WTC11 (cell line): ENCODE results near the gene NIN.

Source experiments
- ESRRA ChIP-seq: sonication (generic); formaldehyde crosslinking; IDR thresholded peaks from 2 replicates; pipeline ENCODE4 v1.8.1; 2022; ENCODE audit warnings: mild to moderate bottlenecking, missing genetic modification reagents, borderline replicate concordance
- ETV6 ChIP-seq: sonication (generic); formaldehyde crosslinking; IDR thresholded peaks from 2 replicates; pipeline ENCODE4 v1.8.1; 2022; ENCODE audit warnings: mild to moderate bottlenecking, missing genetic modification reagents
- FOXJ3 ChIP-seq: sonication (generic); formaldehyde crosslinking; IDR thresholded peaks from 2 replicates; pipeline ENCODE4 v1.9.0; 2021; ENCODE audit warnings: missing genetic modification reagents, mild to moderate bottlenecking, borderline replicate concordance
- NR3C1 ChIP-seq: sonication (generic); formaldehyde crosslinking; conservative IDR thresholded peaks from 2 replicates; pipeline ENCODE4 v1.8.1; 2023; ENCODE audit warnings: low read depth, mild to moderate bottlenecking, missing genetic modification reagents
- PRRX2 ChIP-seq: fragments of 250-450 bp; sonication (Bioruptor Pico); IDR thresholded peaks from 2 replicates; pipeline ENCODE4 v1.8.0; 2021; ENCODE audit warnings: mild to moderate bottlenecking
- TEAD4 ChIP-seq: sonication (generic); formaldehyde crosslinking; IDR thresholded peaks from 2 replicates; pipeline ENCODE4 v1.8.0; 2022; ENCODE audit warnings: mild to moderate bottlenecking, missing genetic modification reagents
- TF ChIP-seq, protein P1 (sequence below): sonication (generic); formaldehyde crosslinking; conservative IDR thresholded peaks from 2 replicates; pipeline ENCODE4 v1.8.1; 2022; ENCODE audit warnings: mild to moderate bottlenecking, missing genetic modification reagents
- TF ChIP-seq, protein P2 (sequence below): fragments of 200-600 bp; IDR thresholded peaks from 2 replicates; pipeline ENCODE4 v1.8.0; 2022; ENCODE audit warnings: antibody characterized with exemption
- TF ChIP-seq, protein P3 (sequence below): sonication (generic); formaldehyde crosslinking; IDR thresholded peaks from 2 replicates; pipeline ENCODE4 v1.8.0; 2022; ENCODE audit warnings: mild to moderate bottlenecking, missing genetic modification reagents

DNA sequence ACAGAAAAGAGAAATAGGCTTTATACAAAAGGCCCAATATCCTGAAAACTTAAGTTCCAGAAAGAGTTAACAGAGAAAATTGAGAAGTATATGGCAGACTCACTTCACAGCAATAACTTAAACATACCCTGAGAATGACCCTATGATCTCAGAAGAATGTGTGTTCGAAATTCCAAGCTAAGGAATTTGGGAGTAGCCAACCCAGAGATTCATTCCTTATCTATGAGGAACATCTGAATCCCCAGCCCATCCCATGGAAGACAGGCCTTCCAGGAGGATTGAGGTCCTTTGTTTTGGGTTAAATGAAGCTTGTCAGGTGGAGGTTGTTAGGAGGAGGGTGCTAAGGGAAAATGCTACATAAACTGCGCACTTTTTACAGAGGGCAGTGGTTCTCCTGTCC is 155.4 kb downstream of the NIN start:
- TF ChIP-seq PRRX2 (CRISPR knock-in tag) = no peak
- no peak for TF ChIP-seq ETV6 (CRISPR knock-in tag)
- no peak for TF ChIP-seq TEAD4 (CRISPR knock-in tag)
- TF ChIP-seq, protein P1, sequence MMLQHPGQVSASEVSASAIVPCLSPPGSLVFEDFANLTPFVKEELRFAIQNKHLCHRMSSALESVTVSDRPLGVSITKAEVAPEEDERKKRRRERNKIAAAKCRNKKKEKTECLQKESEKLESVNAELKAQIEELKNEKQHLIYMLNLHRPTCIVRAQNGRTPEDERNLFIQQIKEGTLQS (CRISPR knock-in tag) = no peak
- TF ChIP-seq, protein P2, sequence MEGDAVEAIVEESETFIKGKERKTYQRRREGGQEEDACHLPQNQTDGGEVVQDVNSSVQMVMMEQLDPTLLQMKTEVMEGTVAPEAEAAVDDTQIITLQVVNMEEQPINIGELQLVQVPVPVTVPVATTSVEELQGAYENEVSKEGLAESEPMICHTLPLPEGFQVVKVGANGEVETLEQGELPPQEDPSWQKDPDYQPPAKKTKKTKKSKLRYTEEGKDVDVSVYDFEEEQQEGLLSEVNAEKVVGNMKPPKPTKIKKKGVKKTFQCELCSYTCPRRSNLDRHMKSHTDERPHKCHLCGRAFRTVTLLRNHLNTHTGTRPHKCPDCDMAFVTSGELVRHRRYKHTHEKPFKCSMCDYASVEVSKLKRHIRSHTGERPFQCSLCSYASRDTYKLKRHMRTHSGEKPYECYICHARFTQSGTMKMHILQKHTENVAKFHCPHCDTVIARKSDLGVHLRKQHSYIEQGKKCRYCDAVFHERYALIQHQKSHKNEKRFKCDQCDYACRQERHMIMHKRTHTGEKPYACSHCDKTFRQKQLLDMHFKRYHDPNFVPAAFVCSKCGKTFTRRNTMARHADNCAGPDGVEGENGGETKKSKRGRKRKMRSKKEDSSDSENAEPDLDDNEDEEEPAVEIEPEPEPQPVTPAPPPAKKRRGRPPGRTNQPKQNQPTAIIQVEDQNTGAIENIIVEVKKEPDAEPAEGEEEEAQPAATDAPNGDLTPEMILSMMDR = no peak
- TF ChIP-seq NR3C1 (CRISPR knock-in tag) = no peak
- TF ChIP-seq, protein P3, sequence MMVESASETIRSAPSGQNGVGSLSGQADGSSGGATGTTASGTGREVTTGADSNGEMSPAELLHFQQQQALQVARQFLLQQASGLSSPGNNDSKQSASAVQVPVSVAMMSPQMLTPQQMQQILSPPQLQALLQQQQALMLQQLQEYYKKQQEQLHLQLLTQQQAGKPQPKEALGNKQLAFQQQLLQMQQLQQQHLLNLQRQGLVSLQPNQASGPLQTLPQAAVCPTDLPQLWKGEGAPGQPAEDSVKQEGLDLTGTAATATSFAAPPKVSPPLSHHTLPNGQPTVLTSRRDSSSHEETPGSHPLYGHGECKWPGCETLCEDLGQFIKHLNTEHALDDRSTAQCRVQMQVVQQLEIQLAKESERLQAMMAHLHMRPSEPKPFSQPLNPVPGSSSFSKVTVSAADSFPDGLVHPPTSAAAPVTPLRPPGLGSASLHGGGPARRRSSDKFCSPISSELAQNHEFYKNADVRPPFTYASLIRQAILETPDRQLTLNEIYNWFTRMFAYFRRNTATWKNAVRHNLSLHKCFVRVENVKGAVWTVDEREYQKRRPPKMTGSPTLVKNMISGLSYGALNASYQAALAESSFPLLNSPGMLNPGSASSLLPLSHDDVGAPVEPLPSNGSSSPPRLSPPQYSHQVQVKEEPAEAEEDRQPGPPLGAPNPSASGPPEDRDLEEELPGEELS (CRISPR knock-in tag) = no peak
- no peak for TF ChIP-seq ESRRA (CRISPR knock-in tag)
- TF ChIP-seq FOXJ3 = no peak
